GM21528 (cell line): Measurements from ENCODE around the gene MAP2K1.
"Not testable (repeated sequence)": the region's sequence is repeated elsewhere in the genome, so short reads cannot be mapped to it uniquely, and the experiment has no call there.

ENCODE experiments used
- ATAC-seq: cut with Tn5 transposase; IDR thresholded peaks from one replicate; pipeline ENCODE4 v1.9.1; 2021; ENCODE audit warnings: mild to moderate bottlenecking, moderate library complexity; ENCODE audit not compliant: unreplicated experiment, low FRiP score

The MAP2K1 gene

GRCh38 chr15:66390678-66391077 is 4.0 kb downstream of the MAP2K1 start:
- ATAC-seq = no peak

- ATAC-seq = not testable (repeated sequence)
Measured at GRCh38 chr15:66393037-66393436, 6.3 kb downstream of the MAP2K1 start.

GRCh38 chr15:66394472-66394871 is 7.8 kb downstream of the MAP2K1 start:
- ATAC-seq = no peak

GRCh38 chr15:66394915-66395314 is 8.2 kb downstream of the MAP2K1 start:
- no peak for ATAC-seq

DNA sequence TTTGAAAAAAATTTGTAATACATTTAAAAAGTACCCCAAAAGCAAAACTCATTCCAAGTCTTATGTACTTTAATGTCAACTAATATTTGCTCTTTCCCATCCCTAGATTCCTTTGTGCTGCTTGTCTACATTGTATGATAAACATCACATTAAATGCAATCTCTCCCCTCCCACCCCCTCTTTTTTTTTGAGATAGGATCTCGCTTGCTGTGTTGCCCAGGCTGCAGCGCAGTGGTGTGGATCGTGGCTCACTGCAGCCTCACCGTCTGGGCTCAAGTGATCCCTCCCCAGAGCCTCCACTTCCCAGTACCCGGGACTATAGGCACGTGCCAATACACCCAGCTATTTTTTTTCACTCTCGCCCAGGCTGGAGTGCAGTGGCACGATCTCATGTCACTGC is 12.6 kb downstream of the MAP2K1 start:
- no peak for ATAC-seq

DNA sequence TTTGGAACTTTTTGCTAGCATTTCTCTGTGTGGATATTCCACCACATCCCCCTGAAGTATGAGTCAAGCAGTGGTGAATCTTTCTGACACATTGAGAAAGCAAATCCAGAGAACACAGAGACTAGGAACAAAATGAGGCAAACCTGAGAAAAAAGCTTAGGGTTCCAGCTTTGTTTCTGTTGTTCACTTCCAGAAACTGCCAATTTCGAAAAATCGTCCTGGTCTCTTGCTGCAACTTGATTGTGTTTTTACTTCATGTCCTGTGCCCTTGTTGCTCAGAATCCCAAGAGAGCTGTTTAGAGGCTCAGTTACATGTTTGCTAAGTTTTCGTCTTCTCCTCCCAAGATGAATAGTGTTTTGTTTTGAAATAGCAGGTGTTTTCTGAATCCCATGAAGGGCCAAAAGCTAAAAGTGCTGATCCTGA is 13.7 kb downstream of the MAP2K1 start:
- ATAC-seq = no peak

GRCh38 chr15:66401130-66402021 is 14.7 kb downstream of the MAP2K1 start:
- peak; percentile 55 for ATAC-seq

GRCh38 chr15:66402761-66403284 is 16.1 kb downstream of the MAP2K1 start:
- no peak for ATAC-seq

- no peak for ATAC-seq
Measured at GRCh38 chr15:66403323-66403722, 16.6 kb downstream of the MAP2K1 start.

DNA sequence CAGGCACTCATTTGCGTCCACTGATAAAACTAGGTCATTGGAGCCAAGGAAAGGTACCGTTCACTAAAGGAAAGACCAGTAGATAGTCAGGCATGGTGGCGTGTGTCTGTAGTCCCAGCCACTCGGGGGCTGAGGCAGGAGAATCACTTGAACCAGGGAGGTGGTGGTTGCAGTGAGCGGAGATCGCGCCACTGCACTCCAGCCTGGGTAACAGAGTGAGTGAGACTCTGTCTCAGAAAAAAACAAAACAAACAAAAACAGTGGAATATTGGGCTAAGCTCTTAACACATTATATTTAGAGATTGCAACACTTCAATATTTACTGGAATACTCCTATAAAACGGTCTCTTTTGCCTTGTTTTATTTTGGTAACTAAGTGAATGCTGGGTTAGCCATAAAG is 17.4 kb downstream of the MAP2K1 start:
- ATAC-seq = no peak

GRCh38 chr15:66404532-66404931 is 17.8 kb downstream of the MAP2K1 start:
- ATAC-seq = no peak

DNA sequence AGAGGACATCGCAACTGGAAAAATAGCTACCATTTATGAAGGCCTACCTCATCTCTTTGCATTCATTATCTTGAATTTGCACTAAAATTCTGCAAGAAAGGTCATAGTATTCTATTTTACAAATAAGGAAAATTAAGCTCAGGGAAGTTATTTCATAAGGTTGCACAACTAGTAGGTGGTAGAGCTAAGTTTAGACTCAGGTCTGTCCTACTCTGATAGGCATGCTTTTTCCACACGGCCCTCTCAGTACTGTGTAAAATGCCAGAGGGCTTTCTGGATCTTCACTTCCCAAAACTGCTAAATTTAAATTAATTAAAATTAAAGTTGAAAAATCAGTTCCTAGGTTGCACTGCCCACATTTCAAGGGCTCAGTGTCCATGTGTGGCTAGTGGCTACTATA is 18.3 kb downstream of the MAP2K1 start:
- no peak for ATAC-seq

DNA sequence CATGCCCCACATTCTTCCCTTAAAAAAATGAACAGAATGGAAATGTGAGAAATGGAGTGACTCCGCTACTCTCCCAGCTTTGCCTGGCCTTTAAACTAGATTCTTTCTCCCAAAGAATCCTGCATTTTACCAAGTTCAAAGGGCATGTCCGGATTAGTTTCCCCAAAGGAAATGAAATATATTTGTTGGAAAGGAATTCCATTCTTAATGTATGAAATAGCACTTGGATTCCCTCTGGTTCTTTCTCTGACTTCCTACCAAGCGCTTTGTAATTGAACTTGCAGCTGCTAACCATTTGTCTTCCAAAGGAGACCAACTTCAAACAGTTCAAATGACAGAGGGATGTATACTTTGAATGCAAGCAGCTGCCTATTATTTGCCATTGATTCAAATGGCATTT is 18.9 kb downstream of the MAP2K1 start:
- no peak for ATAC-seq

DNA sequence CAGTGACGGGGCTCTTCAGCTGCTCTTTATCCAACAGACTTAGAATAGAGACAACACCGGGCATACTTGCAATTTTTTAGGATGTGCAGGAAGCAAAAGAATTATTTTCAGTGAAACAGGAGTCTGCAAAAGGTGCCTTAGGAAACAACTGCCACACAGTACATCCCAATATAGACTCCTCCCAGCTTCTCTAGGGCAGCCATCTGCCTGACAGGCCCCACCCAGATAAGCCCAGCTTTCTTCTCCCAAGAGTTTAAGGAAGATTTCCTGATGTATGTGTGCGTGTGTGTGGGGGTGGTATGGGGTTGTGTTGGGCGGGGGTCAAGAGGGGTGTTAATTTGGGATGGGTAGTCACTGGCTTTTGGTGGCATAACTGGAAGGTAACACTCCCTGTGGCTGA is 21.5 kb downstream of the MAP2K1 start:
- no peak for ATAC-seq

DNA sequence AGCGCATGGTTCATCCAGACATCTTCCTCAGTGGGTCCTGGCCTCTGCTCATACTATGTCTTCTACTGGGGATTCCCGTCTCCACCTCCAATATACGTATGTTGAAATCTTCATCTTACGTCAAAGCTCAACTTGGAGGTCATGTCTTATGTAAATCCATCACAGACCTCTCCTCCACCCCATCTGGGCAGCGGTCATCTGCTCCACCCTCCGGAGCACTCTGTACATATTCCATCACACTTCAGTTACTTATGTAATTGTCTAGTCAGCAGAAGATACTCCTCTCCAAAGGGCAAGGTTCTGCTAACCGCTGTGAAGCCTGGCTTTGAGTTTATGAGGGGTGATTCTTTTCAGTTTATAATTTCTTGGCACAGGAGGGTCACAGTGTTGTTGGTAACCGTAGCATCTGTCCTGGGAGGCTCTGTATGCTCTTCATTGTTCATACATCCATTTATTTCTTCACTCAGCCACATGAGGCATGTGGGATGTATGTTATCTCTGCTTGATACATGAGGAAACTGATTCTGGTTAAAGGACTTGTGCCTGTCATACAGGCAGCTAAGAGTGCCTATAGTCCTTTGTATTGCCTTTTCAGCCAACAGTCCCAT is 22.1 kb downstream of the MAP2K1 start:
- no peak for ATAC-seq

GRCh38 chr15:66409565-66410108 is 22.9 kb downstream of the MAP2K1 start:
- ATAC-seq = no peak

GRCh38 chr15:66411190-66411589 is 24.5 kb downstream of the MAP2K1 start:
- ATAC-seq = no peak

GRCh38 chr15:66412220-66412619 is 25.5 kb downstream of the MAP2K1 start:
- ATAC-seq = no peak

GRCh38 chr15:66413579-66413978 is 26.9 kb downstream of the MAP2K1 start:
- no peak for ATAC-seq

- ATAC-seq = no peak
Measured at GRCh38 chr15:66415360-66415759, 28.6 kb downstream of the MAP2K1 start.

DNA sequence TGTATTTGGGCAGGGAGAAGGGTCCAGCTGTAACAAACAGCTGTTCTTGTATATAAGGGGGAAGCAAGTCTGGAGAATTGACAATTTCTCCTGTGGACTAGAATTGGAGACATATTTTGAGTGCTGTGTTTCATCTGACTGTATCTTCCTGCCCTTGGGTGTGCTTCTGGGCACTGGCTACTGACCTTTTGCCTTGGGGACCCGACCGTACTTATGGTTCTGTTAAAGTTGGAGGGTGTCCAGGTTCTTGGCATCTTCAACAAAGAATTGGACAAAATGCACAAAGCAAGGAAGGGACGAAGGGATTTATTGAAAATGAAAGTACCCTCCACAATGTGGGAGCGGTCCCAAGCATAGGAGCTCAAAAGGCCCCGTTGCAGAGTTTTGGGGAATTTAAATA is 31.0 kb downstream of the MAP2K1 start:
- ATAC-seq = no peak
